ENCODE data around the gene CLBA1. TPM values are rescaled to one million over a fixed set of nuclear protein-coding genes. Genes with fewer than 3 reads are reported as not detected.

The CLBA1 gene
- total and polyA plus RNA-seq, 2 donors (not counting 1 experiment from before 2014, with no cell fraction given) = 0.63 to 5.5 TPM

DNA sequence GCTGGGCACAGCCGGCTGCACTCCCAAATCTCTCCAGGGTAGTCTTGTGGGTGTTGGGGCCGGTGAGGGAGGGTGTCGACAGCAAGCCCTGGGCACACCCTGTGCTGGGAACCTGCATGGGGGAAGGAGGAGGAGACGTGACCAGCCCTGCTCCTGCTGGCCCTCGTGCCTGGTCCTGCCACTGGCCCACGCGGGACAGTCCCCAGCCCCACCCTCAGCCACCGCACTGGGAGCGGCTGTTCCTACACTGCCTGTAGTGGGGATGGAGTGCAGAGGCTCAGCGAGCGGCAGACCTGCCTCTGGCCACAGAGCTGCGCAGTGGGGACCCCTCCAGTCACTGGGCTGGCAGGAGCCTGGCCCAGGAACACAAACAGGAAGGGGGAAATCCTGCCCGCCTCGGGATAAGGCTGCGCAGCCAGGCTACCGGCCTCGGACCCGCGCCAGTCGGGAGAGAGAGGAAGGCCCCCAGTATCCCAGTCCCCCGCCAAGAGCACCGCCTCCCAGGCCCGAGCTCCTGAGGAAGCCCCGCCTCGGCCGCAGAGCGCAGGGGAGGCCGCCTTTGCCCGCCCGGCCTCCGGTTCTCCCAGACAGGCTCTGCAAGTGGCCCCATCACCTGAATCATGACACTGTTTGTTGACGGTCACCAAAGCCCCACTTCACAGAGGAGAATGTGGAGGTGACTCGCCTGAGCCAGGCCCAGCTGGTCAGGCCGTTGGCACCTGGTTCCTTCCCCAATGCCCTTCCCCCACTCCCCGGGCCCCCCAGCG lies 18.0 kb upstream of the CLBA1 start:
- WGBS (ENCODE audit: insufficient coverage) = 7% methylated on average over 35 of the region's 36 CpGs
- peaks cover 0 to 38% (median 15%) of the 10 kb centered on the region in 4 experiments for H3K27me3 ChIP-seq (replicated peaks in 1 of 4; ENCODE audit: control extremely low read depth in 1 of 4, control insufficient read depth in 3 of 4, insufficient read depth in 4 of 4, low read length in 3 of 4)
- ATAC-seq (ENCODE audit: low read depth) (no peak), DNase-seq (no peak)
- H3K9ac ChIP-seq (ENCODE audit: low read length) = no peak overlapping the region
- peaks cover 15% of the 10 kb centered on the region for H3K27me3 Mint-ChIP-seq
- H3K4me1 ChIP-seq (ENCODE audit: control insufficient read depth in 2 of 2, insufficient read depth in 2 of 2, low read length in 2 of 2) = peaks cover 17 to 19% of the 10 kb centered on the region in 2 donors
- peaks cover 0 to 8% (median 0%) of the 10 kb centered on the region in 3 donors for H3K9me3 ChIP-seq (ENCODE audit: control extremely low read depth in 1 of 3, control insufficient read depth in 2 of 3, insufficient read depth in 1 of 3, low read length in 2 of 3)
- H3K9me3 Mint-ChIP-seq (ENCODE audit: insufficient read depth) = no peaks in the 10 kb centered on the region
- no peaks in the 10 kb centered on the region for H3K36me3 ChIP-seq (replicated peaks in 1 of 2; ENCODE audit: control extremely low read depth in 1 of 2, control insufficient read depth in 1 of 2, extremely low read depth in 1 of 2, insufficient read depth in 2 of 2, low read length in 1 of 2)
- H2AFZ ChIP-seq (ENCODE audit: insufficient read depth, low read depth, low read length, poor library complexity, severe bottlenecking) = peak overlapping the region; percentile 21
- H3K4me3 ChIP-seq (ENCODE audit: control extremely low read depth in 1 of 5, extremely low read depth in 1 of 5, insufficient read depth in 1 of 5, low read depth in 2 of 5, low read length in 4 of 5) = no peak overlapping the region
- no peaks in the 10 kb centered on the region for H3K79me2 ChIP-seq (ENCODE audit: control insufficient read depth, insufficient read depth, low read length)
- H3K4me3 Mint-ChIP-seq = peak overlapping the region; percentile 19
- peaks cover 16% of the 10 kb centered on the region for H3K4me1 Mint-ChIP-seq
- intact Hi-C loops (cut with micrococcal nuclease) = no loop called here
- H3K27ac ChIP-seq (ENCODE audit: low read length in 2 of 2) = no peak overlapping the region
- H4K20me1 ChIP-seq (ENCODE audit: control insufficient read depth, insufficient read depth, low read length, poor library complexity, severe bottlenecking) = no peaks in the 10 kb centered on the region
- H3K4me2 ChIP-seq (replicated peaks; ENCODE audit: low read depth, low read length, poor library complexity, severe bottlenecking) = peak overlapping the region; percentile 39
- TF ChIP-seq, protein P1, sequence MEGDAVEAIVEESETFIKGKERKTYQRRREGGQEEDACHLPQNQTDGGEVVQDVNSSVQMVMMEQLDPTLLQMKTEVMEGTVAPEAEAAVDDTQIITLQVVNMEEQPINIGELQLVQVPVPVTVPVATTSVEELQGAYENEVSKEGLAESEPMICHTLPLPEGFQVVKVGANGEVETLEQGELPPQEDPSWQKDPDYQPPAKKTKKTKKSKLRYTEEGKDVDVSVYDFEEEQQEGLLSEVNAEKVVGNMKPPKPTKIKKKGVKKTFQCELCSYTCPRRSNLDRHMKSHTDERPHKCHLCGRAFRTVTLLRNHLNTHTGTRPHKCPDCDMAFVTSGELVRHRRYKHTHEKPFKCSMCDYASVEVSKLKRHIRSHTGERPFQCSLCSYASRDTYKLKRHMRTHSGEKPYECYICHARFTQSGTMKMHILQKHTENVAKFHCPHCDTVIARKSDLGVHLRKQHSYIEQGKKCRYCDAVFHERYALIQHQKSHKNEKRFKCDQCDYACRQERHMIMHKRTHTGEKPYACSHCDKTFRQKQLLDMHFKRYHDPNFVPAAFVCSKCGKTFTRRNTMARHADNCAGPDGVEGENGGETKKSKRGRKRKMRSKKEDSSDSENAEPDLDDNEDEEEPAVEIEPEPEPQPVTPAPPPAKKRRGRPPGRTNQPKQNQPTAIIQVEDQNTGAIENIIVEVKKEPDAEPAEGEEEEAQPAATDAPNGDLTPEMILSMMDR (IDR thresholded peaks at IDR 0.05) = no peak
- TF ChIP-seq EZH2 (IDR thresholded peaks at IDR 0.05; ENCODE audit: borderline replicate concordance, insufficient read depth, low read depth, low read length, poor library complexity, severe bottlenecking) = no peak
- CTCF ChIA-PET = interaction anchor here (0.7 kb wide), 1 partner anchor 361 kb away, joined by 3 read pairs; no protein-coding TSS in a partner anchor
- H3K27ac Mint-ChIP-seq = no peak overlapping the region
- POLR2A ChIA-PET = no interaction called here

DNA sequence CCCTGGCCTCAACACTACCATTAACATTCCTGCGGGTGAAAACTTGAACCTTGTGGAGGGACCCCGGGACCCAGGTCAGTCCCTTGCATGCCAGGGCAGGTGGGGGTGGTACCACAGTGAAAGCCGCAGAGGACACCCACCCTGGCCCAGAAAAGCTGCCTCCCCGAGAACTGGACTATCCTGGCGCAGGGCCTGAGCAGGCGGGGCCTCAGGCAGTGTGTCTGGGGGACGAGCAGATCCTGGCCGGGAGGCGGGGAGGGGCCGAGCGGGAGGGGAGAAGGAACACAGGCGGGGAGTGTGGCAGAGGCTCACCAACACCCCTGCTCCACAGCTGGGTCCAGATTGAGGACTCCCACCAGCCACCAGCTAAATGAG lies 17.4 kb upstream of the CLBA1 start:
- ChIA-PET POLR2A (no interaction called here), CTCF (interaction anchor here (1.3 kb wide), 1 partner anchor 78 kb away, joined by 3 read pairs; no protein-coding TSS in a partner anchor)
- TF ChIP-seq, protein P1 (IDR thresholded peaks at IDR 0.05) = no peak
- TF ChIP-seq EZH2 (IDR thresholded peaks at IDR 0.05; ENCODE audit: borderline replicate concordance, insufficient read depth, low read depth, low read length, poor library complexity, severe bottlenecking) = no peak
- Mint-ChIP-seq H3K4me1 (peaks cover 16% of the 10 kb centered on the region), H3K27ac (no peak overlapping the region), H3K9me3 (ENCODE audit: insufficient read depth) (no peaks in the 10 kb centered on the region), H3K27me3 (peaks cover 15% of the 10 kb centered on the region), H3K4me3 (peak overlapping the region; percentile 19)
- peaks cover 17 to 19% of the 10 kb centered on the region in 2 donors for H3K4me1 ChIP-seq (ENCODE audit: control insufficient read depth in 2 of 2, insufficient read depth in 2 of 2, low read length in 2 of 2)
- H3K4me2 ChIP-seq (replicated peaks; ENCODE audit: low read depth, low read length, poor library complexity, severe bottlenecking) = peak overlapping the region; percentile 39
- H3K27ac ChIP-seq (ENCODE audit: low read length in 2 of 2) = no peak overlapping the region
- H3K9ac ChIP-seq (ENCODE audit: low read length) = no peak overlapping the region
- intact Hi-C loops (cut with micrococcal nuclease) = no loop called here
- H4K20me1 ChIP-seq (ENCODE audit: control insufficient read depth, insufficient read depth, low read length, poor library complexity, severe bottlenecking) = no peaks in the 10 kb centered on the region
- peak; percentile 13 for ATAC-seq (ENCODE audit: low read depth)
- no peak overlapping the region for H2AFZ ChIP-seq (ENCODE audit: insufficient read depth, low read depth, low read length, poor library complexity, severe bottlenecking)
- H3K27me3 ChIP-seq (replicated peaks in 1 of 4; ENCODE audit: control extremely low read depth in 1 of 4, control insufficient read depth in 3 of 4, insufficient read depth in 4 of 4, low read length in 3 of 4) = peaks cover 0 to 38% (median 15%) of the 10 kb centered on the region in 4 experiments
- H3K9me3 ChIP-seq (ENCODE audit: control extremely low read depth in 1 of 3, control insufficient read depth in 2 of 3, insufficient read depth in 1 of 3, low read length in 2 of 3) = peaks cover 0 to 8% (median 0%) of the 10 kb centered on the region in 3 donors
- no peak overlapping the region for H3K4me3 ChIP-seq (ENCODE audit: control extremely low read depth in 1 of 5, extremely low read depth in 1 of 5, insufficient read depth in 1 of 5, low read depth in 2 of 5, low read length in 4 of 5)
- DNase-seq = no peak
- no peaks in the 10 kb centered on the region for H3K36me3 ChIP-seq (replicated peaks in 1 of 2; ENCODE audit: control extremely low read depth in 1 of 2, control insufficient read depth in 1 of 2, extremely low read depth in 1 of 2, insufficient read depth in 2 of 2, low read length in 1 of 2)
- no peaks in the 10 kb centered on the region for H3K79me2 ChIP-seq (ENCODE audit: control insufficient read depth, insufficient read depth, low read length)
- 27% methylated on average over 9 of the region's 12 CpGs for WGBS (ENCODE audit: insufficient coverage)

Measured in B cell (primary cell).